ENCODE results near the gene KMT2B. TPM values are rescaled to one million over a fixed set of nuclear protein-coding genes. Genes with fewer than 3 reads are reported as not detected.

The KMT2B gene
- total RNA-seq, 1 experiment from 2014 or later = 15.1 TPM

DNA sequence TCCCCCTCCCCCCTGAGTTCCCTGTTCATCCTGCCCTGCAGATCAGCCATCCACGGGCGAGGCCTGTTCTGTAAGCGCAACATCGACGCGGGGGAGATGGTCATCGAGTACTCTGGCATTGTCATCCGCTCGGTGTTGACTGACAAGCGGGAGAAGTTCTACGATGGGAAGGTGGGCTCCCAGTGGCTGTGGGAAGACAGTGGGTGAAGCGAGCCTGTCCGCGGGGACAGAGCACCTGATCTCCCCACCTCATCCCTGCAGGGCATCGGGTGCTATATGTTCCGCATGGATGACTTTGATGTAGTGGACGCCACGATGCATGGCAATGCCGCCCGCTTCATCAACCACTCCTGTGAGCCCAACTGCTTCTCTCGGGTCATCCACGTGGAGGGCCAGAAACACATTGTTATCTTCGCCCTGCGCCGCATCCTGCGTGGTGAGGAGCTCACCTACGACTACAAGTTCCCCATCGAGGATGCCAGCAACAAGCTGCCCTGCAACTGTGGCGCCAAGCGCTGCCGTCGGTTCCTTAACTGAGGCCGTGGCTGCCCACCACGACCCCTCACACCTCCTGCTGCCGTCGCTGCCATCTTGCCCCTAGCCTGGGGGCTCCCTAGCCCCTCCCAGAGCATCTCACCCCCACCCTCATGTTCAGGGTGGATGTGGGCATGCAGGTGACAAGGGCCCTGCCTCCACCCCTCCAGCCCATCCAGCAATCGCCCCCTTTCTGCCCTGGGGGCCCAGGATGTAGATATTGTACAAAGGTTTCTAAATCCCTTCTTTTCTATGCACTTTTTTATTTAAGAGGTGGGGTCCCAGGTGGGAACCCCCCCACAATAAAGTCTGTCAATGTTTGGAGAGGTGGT is 20.5 kb downstream of the KMT2B start:
- no peaks in the 10 kb centered on the region for H3K9me3 ChIP-seq (replicated peaks)
- H3K27ac ChIP-seq = no peak overlapping the region
- no peak for DNase-seq
- no peak overlapping the region for H3K4me3 ChIP-seq
- H3K4me1 ChIP-seq = no peaks in the 10 kb centered on the region
- H3K27me3 ChIP-seq = no peaks in the 10 kb centered on the region
- peaks cover 36% of the 10 kb centered on the region for H3K36me3 ChIP-seq

GRCh38 chr19:35738887-35739229 is 21.1 kb downstream of the KMT2B start:
- Histone ChIP-seq H3K9me3 (replicated peaks) (no peaks in the 10 kb centered on the region), H3K27ac (no peak overlapping the region), H3K36me3 (peaks cover 31% of the 10 kb centered on the region), H3K4me1 (no peaks in the 10 kb centered on the region), H3K4me3 (no peak overlapping the region), H3K27me3 (no peaks in the 10 kb centered on the region)
- DNase-seq = no peak

- no peaks in the 10 kb centered on the region for H3K27me3 ChIP-seq
- no peak overlapping the region for H3K27ac ChIP-seq
- peak overlapping the region; percentile 63 for H3K4me3 ChIP-seq
- no peaks in the 10 kb centered on the region for H3K9me3 ChIP-seq (replicated peaks)
- H3K4me1 ChIP-seq = no peaks in the 10 kb centered on the region
- peaks cover 25% of the 10 kb centered on the region for H3K36me3 ChIP-seq
- peak in 1 of 2 experiments; percentile 28 for DNase-seq
These were observed 21.7 kb downstream of the KMT2B start for GRCh38 chr19:35739275-35740107.

DNA sequence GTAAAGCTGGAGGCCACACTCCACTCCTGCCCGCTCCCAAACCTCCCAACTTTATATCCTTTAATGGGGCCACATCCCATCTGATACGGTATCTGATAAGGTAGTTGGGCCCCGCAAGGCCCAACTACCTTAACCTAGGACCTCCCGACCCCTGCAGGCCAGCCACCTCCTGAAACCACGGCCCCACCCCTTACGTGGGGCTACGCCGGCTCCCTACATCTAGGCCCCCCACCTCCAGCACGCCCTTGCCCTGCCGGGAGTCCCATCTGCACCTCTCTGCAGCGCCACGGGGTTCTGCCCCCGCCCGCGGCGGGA is 22.3 kb downstream of the KMT2B start:
- no peak for DNase-seq
- Histone ChIP-seq H3K4me3 (peak overlapping the region; percentile 63), H3K27me3 (no peaks in the 10 kb centered on the region), H3K27ac (no peak overlapping the region; the same call in 1 of the 2 replicates), H3K36me3 (peaks cover 20% of the 10 kb centered on the region), H3K4me1 (no peaks in the 10 kb centered on the region), H3K9me3 (replicated peaks) (no peaks in the 10 kb centered on the region)

DNA sequence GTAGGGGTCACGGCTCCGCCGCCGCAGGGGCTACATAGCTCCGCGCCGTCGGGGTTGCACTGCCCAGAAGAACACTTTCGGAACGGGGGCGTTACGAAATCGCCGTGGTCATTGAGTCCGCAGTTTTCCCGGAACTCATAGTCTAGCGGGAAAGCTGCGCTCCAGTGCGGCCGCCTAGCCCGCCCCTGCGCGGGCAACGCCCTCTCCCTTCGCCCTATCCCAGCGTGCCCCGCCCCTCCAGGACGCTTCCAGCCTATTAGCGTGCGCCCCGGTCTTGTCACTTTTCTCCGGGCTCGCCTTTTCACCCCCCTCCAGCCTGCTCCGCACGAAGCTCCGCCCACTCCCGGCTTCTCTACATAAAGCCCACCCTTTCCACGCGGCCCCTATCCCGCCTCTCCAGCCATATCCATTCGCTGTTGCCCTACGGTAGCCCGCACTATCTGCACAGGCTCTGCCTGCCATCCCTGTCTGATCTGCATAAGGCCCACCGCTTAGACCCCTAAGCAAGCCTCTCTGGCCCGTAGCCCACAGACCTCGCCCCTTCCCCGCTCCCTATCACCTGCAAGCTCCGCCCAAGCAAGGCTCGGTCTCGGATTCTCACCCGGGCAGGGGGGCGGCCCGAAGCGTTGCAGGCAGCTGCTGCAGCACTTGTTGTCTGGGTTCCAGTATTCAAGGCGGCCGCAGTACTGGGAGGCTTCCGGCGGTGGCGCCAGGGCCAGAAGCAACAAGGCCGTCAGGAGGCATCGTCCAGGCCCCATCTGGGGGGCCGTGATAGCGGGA is 22.8 kb downstream of the KMT2B start:
- DNase-seq = peak; percentile 99
- peak overlapping the region; percentile 63 for H3K27ac ChIP-seq

DNA sequence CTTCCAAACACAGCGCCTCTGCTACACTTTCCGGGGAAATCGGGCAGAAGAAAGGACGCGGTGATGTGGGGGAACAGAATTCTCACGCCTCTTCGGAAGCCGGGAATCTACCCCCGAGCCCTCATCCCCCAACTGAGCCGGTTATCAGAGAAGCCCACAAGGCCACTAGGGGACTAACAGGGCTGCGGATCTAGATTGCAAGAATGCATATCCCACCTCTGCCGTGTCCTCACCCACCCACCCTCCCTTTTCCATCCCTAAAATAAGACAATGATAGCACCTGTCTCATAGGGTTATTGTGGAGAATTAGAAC is 23.4 kb downstream of the KMT2B start:
- no peaks in the 10 kb centered on the region for H3K27me3 ChIP-seq
- H3K4me1 ChIP-seq = 0 out of 2 replicates have a peak, but pooled peaks cover under 1% of the 10 kb centered on the region
- peak overlapping the region; percentile 63 for H3K4me3 ChIP-seq
- no peak for DNase-seq
- H3K27ac ChIP-seq = peak overlapping the region; percentile 63
- H3K9me3 ChIP-seq (replicated peaks) = no peaks in the 10 kb centered on the region
- peaks cover 13% of the 10 kb centered on the region; the same call in 1 of the 2 replicates for H3K36me3 ChIP-seq

More for the DNA sequence above, 22.8 kb downstream of the KMT2B start:
- Histone ChIP-seq H3K9me3 (replicated peaks) (no peaks in the 10 kb centered on the region), H3K36me3 (peaks cover 16% of the 10 kb centered on the region), H3K4me3 (peak overlapping the region; percentile 63), H3K27me3 (no peaks in the 10 kb centered on the region), H3K4me1 (no peaks in the 10 kb centered on the region)

DNA sequence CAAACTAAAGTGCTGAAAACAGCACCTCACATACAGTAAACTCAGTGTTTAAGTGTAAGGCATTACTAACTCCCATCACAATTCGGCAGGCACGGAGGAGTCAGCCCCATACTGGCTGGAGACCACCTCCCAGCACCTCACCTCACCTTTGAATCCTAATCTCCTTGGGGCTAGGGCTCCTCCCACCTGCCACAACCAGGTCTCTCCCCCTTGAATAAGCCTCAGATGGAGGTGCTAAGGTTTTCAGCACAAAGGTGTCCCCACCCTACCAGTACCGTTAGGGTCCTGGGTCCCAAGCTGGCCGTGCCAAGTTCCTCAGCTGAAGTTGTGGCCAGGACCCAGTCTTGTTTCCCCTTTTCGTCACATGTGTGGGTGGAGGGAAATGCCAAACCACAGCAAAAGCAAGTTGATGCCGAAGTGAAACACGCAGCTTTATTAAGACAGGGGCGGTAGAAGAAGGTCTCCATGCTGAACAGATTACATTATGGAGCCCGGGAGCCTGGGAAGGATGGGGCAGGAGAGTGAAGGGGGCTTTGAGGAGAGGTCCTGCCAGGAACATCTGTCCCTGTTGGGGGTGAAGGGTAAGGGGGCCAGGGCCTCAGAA is 24.4 kb downstream of the KMT2B start, which contains the start of gene IGFLR1:
TSS of gene IGFLR1 (minus strand) at position 332 of the 604 bp plus-strand sequence. CDS start 1,272 bp downstream, outside the sequence.
- H3K36me3 ChIP-seq = peaks cover 6% of the 10 kb centered on the region; the same call in 1 of the 2 replicates
- peak within 1 kb of the TSS; percentile 63; the same call in 1 of the 2 replicates for H3K27ac ChIP-seq
- peak within 1 kb of the TSS; percentile 63 for H3K4me3 ChIP-seq
- DNase-seq = no peak
- H3K27me3 ChIP-seq = no peaks in the 10 kb centered on the region
- 0 out of 2 replicates have a peak, but pooled peaks cover 2% of the 10 kb centered on the region for H3K4me1 ChIP-seq
- H3K9me3 ChIP-seq (replicated peaks) = no peaks in the 10 kb centered on the region

DNA sequence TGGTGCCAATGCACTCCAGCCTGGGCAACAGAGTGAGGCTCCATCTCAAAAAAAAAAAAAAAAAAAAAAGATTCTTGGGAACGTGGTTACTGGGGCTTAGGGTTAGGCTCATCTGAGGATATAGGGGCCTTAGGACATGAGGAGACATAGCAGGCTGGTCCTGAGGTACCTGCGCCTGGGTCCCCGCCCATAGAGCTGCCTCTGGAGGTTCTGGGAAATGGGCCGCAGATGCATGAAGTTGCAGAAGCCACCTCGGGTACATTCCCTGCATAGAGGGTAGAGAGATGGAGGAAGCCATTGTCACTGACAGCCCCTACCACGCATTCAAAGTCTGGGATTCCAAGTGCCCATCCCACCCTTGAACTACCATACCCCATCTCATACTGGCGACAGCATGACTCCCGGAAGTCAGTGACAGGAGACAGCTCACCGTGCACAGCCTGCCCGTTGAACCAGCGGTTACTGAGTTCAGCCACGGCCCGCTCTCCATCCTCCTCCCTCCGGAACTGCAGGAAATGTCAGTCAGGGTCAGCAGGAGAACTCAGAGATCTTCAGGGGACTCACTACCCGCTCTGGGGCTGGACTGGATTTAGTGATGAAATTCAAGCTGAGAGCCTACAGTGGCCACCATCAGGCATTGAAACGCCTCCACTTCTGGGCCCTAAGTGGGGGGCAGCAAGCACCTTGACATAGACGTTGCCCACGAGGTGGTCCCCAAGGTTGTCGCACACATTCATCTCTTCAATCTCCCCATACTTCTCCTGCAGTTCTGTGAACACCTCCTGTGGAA is 26.0 kb downstream of the KMT2B start:
- Histone ChIP-seq H3K9me3 (replicated peaks) (no peaks in the 10 kb centered on the region), H3K4me1 (0 out of 2 replicates have a peak, but pooled peaks cover 2% of the 10 kb centered on the region), H3K27me3 (no peaks in the 10 kb centered on the region), H3K36me3 (peaks cover under 1% of the 10 kb centered on the region; the same call in 1 of the 2 replicates), H3K4me3 (no peak overlapping the region), H3K27ac (no peak overlapping the region)
- no peak for DNase-seq

- Histone ChIP-seq H3K9me3 (replicated peaks) (no peaks in the 10 kb centered on the region), H3K4me3 (peak overlapping the region; percentile 74), H3K36me3 (no peaks in the 10 kb centered on the region), H3K4me1 (0 out of 2 replicates have a peak, but pooled peaks cover 5% of the 10 kb centered on the region), H3K27me3 (no peaks in the 10 kb centered on the region), H3K27ac (peak overlapping the region; percentile 87)
- DNase-seq = peak; percentile 98 to 99
These were observed 26.9 kb downstream of the KMT2B start for GRCh38 chr19:35744430-35745327.

DNA sequence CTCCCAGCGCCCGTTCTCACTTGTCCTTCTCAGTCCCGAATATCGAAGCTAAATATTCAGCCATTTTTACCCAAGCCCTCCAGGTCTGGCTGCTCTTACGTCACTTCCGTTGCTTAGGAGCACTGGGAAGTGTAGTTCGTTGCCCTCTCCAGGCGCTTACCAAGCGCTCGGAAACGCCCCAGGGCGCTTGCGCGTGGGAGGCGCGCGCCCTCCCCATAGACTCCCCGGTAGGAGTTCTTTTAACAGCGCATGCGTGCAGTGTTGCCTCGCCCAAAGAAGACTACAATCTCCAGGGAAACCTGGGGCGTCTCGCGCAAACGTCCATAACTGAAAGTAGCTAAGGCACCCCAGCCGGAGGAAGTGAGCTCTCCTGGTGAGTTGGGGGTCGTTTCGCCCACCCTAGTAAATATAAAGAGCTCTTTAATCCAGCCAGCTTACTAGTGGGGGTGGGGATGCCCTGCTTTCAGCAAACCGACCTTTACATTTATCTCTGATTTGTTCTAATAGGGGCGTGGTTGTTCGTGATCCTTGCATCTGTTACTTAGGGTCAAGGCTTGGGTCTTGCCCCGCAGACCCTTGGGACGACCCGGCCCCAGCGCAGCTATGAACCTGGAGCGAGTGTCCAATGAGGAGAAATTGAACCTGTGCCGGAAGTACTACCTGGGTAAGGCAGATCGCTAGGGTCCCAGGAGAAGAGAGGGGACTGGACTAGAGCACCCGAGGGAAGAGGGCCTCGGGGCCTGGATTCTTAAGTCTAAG is 27.7 kb downstream of the KMT2B start, which contains the start of the genes PSENEN and U2AF1L4:
TSS of gene PSENEN (plus strand) at position 324 of the 759 bp plus-strand sequence. CDS start at position 604, 280 bp downstream.
TSS of gene U2AF1L4 (minus strand) at position 91 of the 759 bp plus-strand sequence. CDS start at position 64, 27 bp downstream.
- peak within 1 kb of the TSS; percentile 87 for H3K27ac ChIP-seq

GRCh38 chr19:35746087-35746462 is 28.3 kb downstream of the KMT2B start:
- no peaks in the 10 kb centered on the region for H3K36me3 ChIP-seq
- no peak for DNase-seq
- no peak overlapping the region for H3K27ac ChIP-seq
- 0 out of 2 replicates have a peak, but pooled peaks cover 5% of the 10 kb centered on the region for H3K4me1 ChIP-seq
- no peaks in the 10 kb centered on the region for H3K27me3 ChIP-seq
- H3K9me3 ChIP-seq (replicated peaks) = no peaks in the 10 kb centered on the region
- H3K4me3 ChIP-seq = peak overlapping the region; percentile 74

More for the DNA sequence above, 27.7 kb downstream of the KMT2B start, which contains the start of the genes PSENEN and U2AF1L4:
- no peaks in the 10 kb centered on the region for H3K36me3 ChIP-seq
- H3K27me3 ChIP-seq = no peaks in the 10 kb centered on the region
- H3K4me3 ChIP-seq = peak within 1 kb of the TSS; percentile 74
- DNase-seq = peak; percentile 98 to 100
- no peaks in the 10 kb centered on the region for H3K9me3 ChIP-seq (replicated peaks)
- 0 out of 2 replicates have a peak, but pooled peaks cover 5% of the 10 kb centered on the region for H3K4me1 ChIP-seq

DNA sequence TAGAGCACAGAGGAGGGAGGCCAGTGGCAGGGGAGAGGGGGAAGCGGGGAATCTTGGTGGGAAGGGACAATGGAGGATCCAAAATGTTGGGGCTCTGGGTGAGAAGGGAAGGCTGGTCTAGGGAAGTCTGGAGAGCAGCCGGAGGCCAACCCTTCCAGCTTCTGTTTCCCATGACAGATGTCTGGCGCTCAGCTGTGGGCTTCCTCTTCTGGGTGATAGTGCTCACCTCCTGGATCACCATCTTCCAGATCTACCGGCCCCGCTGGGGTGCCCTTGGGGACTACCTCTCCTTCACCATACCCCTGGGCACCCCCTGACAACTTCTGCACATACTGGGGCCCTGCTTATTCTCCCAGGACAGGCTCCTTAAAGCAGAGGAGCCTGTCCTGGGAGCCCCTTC is 28.7 kb downstream of the KMT2B start:
- 0 out of 2 replicates have a peak, but pooled peaks cover 5% of the 10 kb centered on the region for H3K4me1 ChIP-seq
- H3K9me3 ChIP-seq (replicated peaks) = no peaks in the 10 kb centered on the region
- no peak for DNase-seq
- H3K4me3 ChIP-seq = no peak overlapping the region
- no peaks in the 10 kb centered on the region for H3K27me3 ChIP-seq
- no peaks in the 10 kb centered on the region for H3K36me3 ChIP-seq
- H3K27ac ChIP-seq = no peak overlapping the region

All from SJCRH30 (cell line).